WTC11 (cell line): ENCODE data around the gene TYMS. TPM values are rescaled to one million over a fixed set of nuclear protein-coding genes. Genes with fewer than 3 reads are reported as not detected.

Source experiments
- ATAC-seq: fragments of 200-7000 bp; cut with Tn5 transposase; 2 replicates; pipeline ENCODE4 v1.10.0; 2021; ENCODE audit warnings: mild to moderate bottlenecking, moderate library complexity
- CTCF ChIA-PET: fragments of 300-600 bp; sonication (Branson Sonifier 250); formaldehyde crosslinking; loops from one replicate; lab custom pipeline; 2021; ENCODE audit warnings: antibody characterized with exemption; lab: Charles Lee
- POLR2A ChIA-PET: fragments of 350-600 bp; sonication (Branson Sonifier 250); formaldehyde crosslinking; loops from one replicate; lab custom pipeline; 2021; ENCODE audit warnings: antibody characterized with exemption; lab: Charles Lee
- DNase-seq: peaks from one replicate; pipeline ENCODE4 v3.0.0; 2021; ENCODE audit warnings: low spot score
- H3K27ac Mint-ChIP-seq: 2 replicates; pipeline ENCODE4 v1.8.0; 2021; ENCODE audit warnings: mixed read lengths
- H3K27me3 Mint-ChIP-seq: 2 replicates; pipeline ENCODE4 v1.8.0; 2021; ENCODE audit warnings: low read depth, mild to moderate bottlenecking, moderate library complexity, mixed read lengths
- H3K36me3 Mint-ChIP-seq: 2 replicates; pipeline ENCODE4 v1.8.0; 2021; ENCODE audit warnings: mixed read lengths
- H3K4me1 Mint-ChIP-seq: 2 replicates; pipeline ENCODE4 v1.8.0; 2022; ENCODE audit warnings: mixed read lengths
- H3K4me3 Mint-ChIP-seq: 2 replicates; pipeline ENCODE4 v1.8.0; 2021; ENCODE audit warnings: mild to moderate bottlenecking, moderate library complexity, mixed read lengths
- H3K9me3 Mint-ChIP-seq: 2 replicates; pipeline ENCODE4 v1.8.0; 2021; ENCODE audit warnings: mixed read lengths
- ATF6 ChIP-seq: sonication (generic); formaldehyde crosslinking; IDR thresholded peaks from 2 replicates; pipeline ENCODE4 v1.8.1; 2023; ENCODE audit warnings: mild to moderate bottlenecking, missing genetic modification reagents
- CREM ChIP-seq: sonication (generic); formaldehyde crosslinking; IDR thresholded peaks from 2 replicates; pipeline ENCODE4 v1.8.1; 2022; ENCODE audit warnings: mild to moderate bottlenecking, missing genetic modification reagents, moderate library complexity
- E2F4 ChIP-seq: sonication (generic); formaldehyde crosslinking; IDR thresholded peaks from 2 replicates; pipeline ENCODE4 v1.8.1; 2022; ENCODE audit warnings: low read depth, mild to moderate bottlenecking, moderate library complexity, missing genetic modification reagents, borderline replicate concordance
- E2F5 ChIP-seq: sonication (generic); formaldehyde crosslinking; IDR thresholded peaks from 2 replicates; pipeline ENCODE4 v1.8.1; 2022; ENCODE audit warnings: mild to moderate bottlenecking, moderate library complexity, missing genetic modification reagents
- ELF4 ChIP-seq: sonication (generic); formaldehyde crosslinking; IDR thresholded peaks from 2 replicates; pipeline ENCODE4 v1.8.1; 2022; ENCODE audit warnings: low read depth, mild to moderate bottlenecking, moderate library complexity, missing genetic modification reagents
- EMX1 ChIP-seq: fragments of 250-450 bp; sonication (Bioruptor Pico); IDR thresholded peaks from 2 replicates; pipeline ENCODE4 v1.8.0; 2021; ENCODE audit warnings: mild to moderate bottlenecking
- ERG ChIP-seq: fragments of 250-450 bp; sonication (Bioruptor Pico); IDR thresholded peaks from 2 replicates; pipeline ENCODE4 v1.8.0; 2021; ENCODE audit warnings: mild to moderate bottlenecking
- FOXJ3 ChIP-seq: sonication (generic); formaldehyde crosslinking; IDR thresholded peaks from 2 replicates; pipeline ENCODE4 v1.9.0; 2021; ENCODE audit warnings: missing genetic modification reagents, mild to moderate bottlenecking, borderline replicate concordance
- GABPB1 ChIP-seq: sonication (generic); formaldehyde crosslinking; IDR thresholded peaks from 2 replicates; pipeline ENCODE4 v1.8.1; 2023; ENCODE audit warnings: mild to moderate bottlenecking, missing genetic modification reagents
- HMGXB4 ChIP-seq: sonication (generic); formaldehyde crosslinking; IDR thresholded peaks from 2 replicates; pipeline ENCODE4 v1.8.1; 2023; ENCODE audit warnings: mild to moderate bottlenecking, moderate library complexity, missing genetic modification reagents
- IRF2 ChIP-seq: sonication (generic); formaldehyde crosslinking; IDR thresholded peaks from 2 replicates; pipeline ENCODE4 v1.8.0; 2022; ENCODE audit warnings: low read depth, missing genetic modification reagents, borderline replicate concordance
- MLX ChIP-seq: sonication (generic); formaldehyde crosslinking; IDR thresholded peaks from 2 replicates; pipeline ENCODE4 v1.8.1; 2023; ENCODE audit warnings: mild to moderate bottlenecking, missing genetic modification reagents, moderate library complexity
- NFATC4 ChIP-seq: fragments of 250-450 bp; sonication (Bioruptor Pico); IDR thresholded peaks from 2 replicates; pipeline ENCODE4 v1.9.0; 2021; ENCODE audit warnings: mild to moderate bottlenecking
- SMAD3 ChIP-seq: sonication (generic); formaldehyde crosslinking; IDR thresholded peaks from 2 replicates; pipeline ENCODE4 v1.8.0; 2022; ENCODE audit warnings: missing genetic modification reagents, mild to moderate bottlenecking, borderline replicate concordance
- SMAD4 ChIP-seq: sonication (generic); formaldehyde crosslinking; IDR thresholded peaks from 2 replicates; pipeline ENCODE4 v1.8.0; 2022; ENCODE audit warnings: mild to moderate bottlenecking, missing genetic modification reagents
- SOX15 ChIP-seq: fragments of 250-450 bp; sonication (Bioruptor Pico); IDR thresholded peaks from 2 replicates; pipeline ENCODE4 v1.9.0; 2021; ENCODE audit warnings: mild to moderate bottlenecking
- SP1 ChIP-seq: sonication (generic); formaldehyde crosslinking; conservative IDR thresholded peaks from 2 replicates; pipeline ENCODE4 v1.8.1; 2022; ENCODE audit warnings: missing genetic modification reagents
- STAT6 ChIP-seq: sonication (generic); formaldehyde crosslinking; conservative IDR thresholded peaks from 2 replicates; pipeline ENCODE4 v1.8.1; 2023; ENCODE audit warnings: mild to moderate bottlenecking, low read depth, missing genetic modification reagents, moderate library complexity
- TEAD1 ChIP-seq: sonication (generic); formaldehyde crosslinking; IDR thresholded peaks from 2 replicates; pipeline ENCODE4 v1.8.0; 2022; ENCODE audit warnings: mild to moderate bottlenecking, missing genetic modification reagents
- USF2 ChIP-seq: sonication (generic); formaldehyde crosslinking; IDR thresholded peaks from 2 replicates; pipeline ENCODE4 v1.8.1; 2023; ENCODE audit warnings: mild to moderate bottlenecking, missing genetic modification reagents, moderate library complexity
- ZMAT4 ChIP-seq: fragments of 250-450 bp; sonication (Bioruptor Pico); IDR thresholded peaks from 2 replicates; pipeline ENCODE4 v1.9.0; 2021; ENCODE audit warnings: mild to moderate bottlenecking
- ZNF232 ChIP-seq: sonication (generic); formaldehyde crosslinking; IDR thresholded peaks from 2 replicates; pipeline ENCODE4 v1.8.0; 2022; ENCODE audit warnings: mild to moderate bottlenecking, missing genetic modification reagents
- ZNF423 ChIP-seq: fragments of 250-450 bp; sonication (Bioruptor Pico); IDR thresholded peaks from 2 replicates; pipeline ENCODE4 v2.1.2; 2022; ENCODE audit warnings: mild to moderate bottlenecking, moderate library complexity
- total RNA-seq: library from RNA; stranded (reverse); gene quantifications from 3 replicates; pipeline ENCODE4 v1.2.3, GENCODE V29; 2021

Gene TYMS
- total RNA-seq, 1 experiment from 2014 or later: 86.4 TPM

- H3K9me3 Mint-ChIP-seq: no peaks in the 10 kb centered on the region
- DNase-seq (no peak), ATAC-seq (no peak)
- H3K27me3 Mint-ChIP-seq: no peaks in the 10 kb centered on the region
- POLR2A ChIA-PET: no interaction called here
- TF ChIP-seq ZNF232 (CRISPR knock-in tag): no peak
- TF ChIP-seq SOX15 (CRISPR knock-in tag): no peak
- TF ChIP-seq IRF2 (CRISPR knock-in tag): no peak
- TF ChIP-seq E2F5 (CRISPR knock-in tag): no peak
- no peak for TF ChIP-seq FOXJ3 (CRISPR knock-in tag)
- TF ChIP-seq CREM: no peak
- TF ChIP-seq NFATC4 (CRISPR knock-in tag): no peak
- TF ChIP-seq ERG (CRISPR knock-in tag): no peak
- TF ChIP-seq SP1 (CRISPR knock-in tag): no peak
- no peak for TF ChIP-seq STAT6 (CRISPR knock-in tag)
- peaks cover 2% of the 10 kb centered on the region; the same call in 1 of the 2 replicates for H3K4me1 Mint-ChIP-seq
- peak overlapping the region; percentile 37; the same call in 1 of the 2 replicates for H3K27ac Mint-ChIP-seq
- no peak overlapping the region for H3K4me3 Mint-ChIP-seq
- peaks cover 44% of the 10 kb centered on the region for H3K36me3 Mint-ChIP-seq
- CTCF ChIA-PET: interaction anchor here (1.1 to 2.7 kb wide), 5 partner anchors 33 to 160 kb away, joined by 3 to 8 read pairs (median 5); partner anchors contain the start of gene ENOSF1
Observed at GRCh38 chr18:679516-679915, 22.1 kb downstream of the TYMS start.

GRCh38 chr18:680392-680791 lies 22.9 kb downstream of the TYMS start:
- ChIA-PET POLR2A (no interaction called here), CTCF (interaction anchor here (1.2 to 2.7 kb wide), 3 partner anchors 32 to 159 kb away, joined by 3 to 8 read pairs (median 5); partner anchors contain the start of gene ENOSF1)
- Mint-ChIP-seq H3K9me3 (no peaks in the 10 kb centered on the region), H3K27me3 (no peaks in the 10 kb centered on the region), H3K4me1 (peaks cover 4% of the 10 kb centered on the region), H3K27ac (no peak overlapping the region), H3K4me3 (no peak overlapping the region), H3K36me3 (peaks cover 44% of the 10 kb centered on the region)
- no peak for TF ChIP-seq HMGXB4 (CRISPR knock-in tag)
- no peak for TF ChIP-seq TEAD1
- TF ChIP-seq USF2 (CRISPR knock-in tag): no peak
- TF ChIP-seq ELF4 (CRISPR knock-in tag): no peak
- no peak for TF ChIP-seq MLX (CRISPR knock-in tag)
- no peak for TF ChIP-seq GABPB1
- no peak for TF ChIP-seq ZMAT4 (CRISPR knock-in tag)
- no peak for TF ChIP-seq EMX1 (CRISPR knock-in tag)
- no peak for TF ChIP-seq ZNF423 (CRISPR knock-in tag)
- TF ChIP-seq SMAD4 (CRISPR knock-in tag): no peak
- no peak for TF ChIP-seq ATF6 (CRISPR knock-in tag)
- no peak for TF ChIP-seq SMAD3 (CRISPR knock-in tag)
- no peak for TF ChIP-seq E2F4 (CRISPR knock-in tag)
- ATAC-seq (no peak), DNase-seq (no peak)
